Suppressor macrophage (primary cell): ENCODE measurements around the gene NECTIN2.
A peak's percentile ranks its signal among the peaks of the same experiment; 100 is the strongest.
"Not testable (repeated sequence)": the region's sequence is repeated elsewhere in the genome, so short reads cannot be mapped to it uniquely, and the experiment has no call there.

Source experiments
- DNase-seq, 4 experiments: peaks; one replicate each; pipeline ENCODE4 v3.0.0-alpha.2; 2020 to 2022

NECTIN2 gene

DNA sequence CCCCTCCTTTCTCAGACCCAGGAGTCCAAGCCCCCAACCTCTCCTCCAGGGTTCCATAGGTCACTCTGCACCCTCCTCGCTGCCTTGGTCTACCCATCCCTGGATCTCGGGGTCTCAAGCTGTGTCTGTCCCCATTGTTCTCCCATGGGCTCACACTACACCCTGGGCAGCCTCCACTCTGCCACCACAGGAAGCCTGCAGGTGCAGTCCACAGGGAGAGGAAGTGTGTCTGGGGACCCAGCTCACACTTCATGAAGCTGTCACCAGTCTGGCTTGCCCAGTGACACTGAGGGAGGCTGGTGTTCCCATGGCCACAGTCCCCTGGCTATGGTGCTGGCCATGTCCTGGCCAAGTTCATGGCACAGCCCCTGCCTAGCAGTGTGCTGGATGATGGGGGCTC lies 5.3 kb downstream of the NECTIN2 start:
- no peak for DNase-seq

DNA sequence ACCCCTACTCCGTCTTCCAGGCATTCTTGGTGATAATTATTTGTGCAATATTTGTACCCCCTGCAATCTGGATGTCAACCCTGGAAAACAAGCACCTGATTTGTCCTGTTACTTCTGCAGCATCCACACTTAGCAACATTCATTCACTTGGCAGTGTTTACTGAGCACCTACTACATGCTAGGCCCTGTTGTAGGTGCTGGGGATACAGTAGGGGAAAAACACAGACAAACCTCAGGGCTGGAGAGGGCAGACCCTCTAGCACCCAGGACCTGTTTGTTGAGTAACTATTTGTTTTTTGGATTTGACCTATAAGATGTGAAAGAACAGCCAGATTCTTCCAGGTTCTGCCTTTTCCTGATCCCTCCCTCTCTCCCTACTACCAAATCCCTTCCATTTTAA lies 9.5 kb downstream of the NECTIN2 start:
- DNase-seq = no peak

DNA sequence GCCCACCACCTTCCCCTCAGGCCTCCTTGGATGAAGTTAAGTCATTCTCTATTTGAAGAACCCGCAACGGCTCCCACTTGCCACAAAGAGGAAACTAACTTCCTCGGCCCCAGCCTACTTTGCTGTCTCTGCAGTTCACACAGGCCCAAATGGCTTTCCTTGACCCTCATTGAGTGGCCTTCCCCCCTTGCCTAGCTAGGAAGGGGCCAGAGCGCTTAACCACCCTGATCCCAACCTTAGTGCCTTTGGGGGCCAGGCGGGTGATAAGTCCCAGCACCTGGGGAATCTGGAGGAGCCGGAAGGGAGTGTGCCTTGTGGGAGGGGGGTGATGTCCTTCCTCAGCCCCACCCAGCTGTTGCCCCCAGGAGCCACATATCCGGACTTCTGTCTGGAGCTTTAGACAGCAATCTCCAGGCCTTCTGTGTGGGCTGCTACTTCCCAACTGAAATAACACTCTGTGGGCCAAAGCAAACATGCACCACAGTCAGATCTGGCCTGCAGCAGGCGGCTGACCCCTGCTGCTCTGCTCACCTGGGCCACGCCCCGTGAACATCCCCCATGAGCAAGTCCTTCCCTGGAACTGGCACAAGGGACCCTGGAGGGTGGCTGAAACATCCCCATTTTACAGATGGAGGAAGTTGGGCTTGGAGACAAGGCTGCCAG lies 10.5 kb downstream of the NECTIN2 start:
- peak; percentile 86 to 94 (median 92) for DNase-seq

DNA sequence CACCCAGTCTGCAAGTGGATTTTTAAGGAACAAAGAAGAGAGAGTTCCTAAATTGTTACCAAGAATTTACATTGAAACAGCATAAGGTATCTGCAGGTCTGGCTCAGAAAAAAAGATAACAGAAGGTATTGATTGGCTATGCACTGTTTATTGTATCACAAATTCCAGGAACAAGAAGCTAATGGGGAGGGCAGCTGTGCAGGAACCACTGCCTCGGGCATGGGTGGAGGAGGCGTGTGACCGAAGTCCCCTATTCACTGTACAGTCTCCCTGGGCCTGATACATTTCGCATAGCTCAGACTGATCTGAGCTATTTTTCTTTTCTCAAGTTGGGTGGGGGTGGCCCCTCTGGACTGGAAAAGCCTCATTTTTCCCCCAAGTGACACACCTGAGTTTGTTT lies 11.7 kb downstream of the NECTIN2 start:
- peak in 3 of 4 experiments; percentile 29 to 58 (median 32) for DNase-seq

DNA sequence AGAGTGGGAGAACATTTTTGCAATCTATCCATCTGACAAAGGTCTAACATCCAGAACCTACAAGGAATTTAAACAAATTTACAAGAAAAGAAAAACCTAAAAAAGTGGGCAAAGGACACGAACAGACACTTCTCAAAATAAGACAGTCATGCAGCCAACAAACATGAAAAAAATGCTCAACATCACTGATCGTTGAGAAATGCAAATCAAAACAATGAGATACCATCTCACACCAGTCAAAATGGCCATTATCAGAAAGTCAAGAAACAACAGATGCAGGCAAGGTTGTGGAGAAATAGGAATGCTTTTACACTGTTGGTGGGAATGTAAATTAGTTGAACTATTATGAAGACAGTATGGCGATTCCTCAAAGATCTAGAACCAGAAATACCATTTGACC lies 15.5 kb downstream of the NECTIN2 start:
- DNase-seq = not testable (repeated sequence)

DNA sequence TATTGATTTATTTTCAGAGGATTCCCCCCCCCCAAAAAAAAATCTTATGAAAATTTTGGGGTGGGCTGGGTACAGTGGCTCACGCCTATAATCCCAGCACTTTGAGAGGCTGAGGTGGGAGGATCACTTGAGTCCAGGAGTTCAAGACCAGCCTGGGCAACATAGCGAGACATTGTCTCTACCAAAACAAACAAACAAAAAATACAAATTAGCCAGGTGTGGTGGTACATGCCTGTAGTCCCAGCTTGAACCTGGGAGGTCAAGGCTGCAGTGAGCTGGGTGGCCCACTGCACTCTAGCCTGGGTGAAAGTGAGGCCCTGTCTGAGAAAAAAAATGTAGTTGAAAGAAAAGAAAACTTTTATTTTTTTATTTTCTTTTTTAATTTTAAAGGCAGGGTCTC lies 17.9 kb downstream of the NECTIN2 start:
- DNase-seq = no peak

DNA sequence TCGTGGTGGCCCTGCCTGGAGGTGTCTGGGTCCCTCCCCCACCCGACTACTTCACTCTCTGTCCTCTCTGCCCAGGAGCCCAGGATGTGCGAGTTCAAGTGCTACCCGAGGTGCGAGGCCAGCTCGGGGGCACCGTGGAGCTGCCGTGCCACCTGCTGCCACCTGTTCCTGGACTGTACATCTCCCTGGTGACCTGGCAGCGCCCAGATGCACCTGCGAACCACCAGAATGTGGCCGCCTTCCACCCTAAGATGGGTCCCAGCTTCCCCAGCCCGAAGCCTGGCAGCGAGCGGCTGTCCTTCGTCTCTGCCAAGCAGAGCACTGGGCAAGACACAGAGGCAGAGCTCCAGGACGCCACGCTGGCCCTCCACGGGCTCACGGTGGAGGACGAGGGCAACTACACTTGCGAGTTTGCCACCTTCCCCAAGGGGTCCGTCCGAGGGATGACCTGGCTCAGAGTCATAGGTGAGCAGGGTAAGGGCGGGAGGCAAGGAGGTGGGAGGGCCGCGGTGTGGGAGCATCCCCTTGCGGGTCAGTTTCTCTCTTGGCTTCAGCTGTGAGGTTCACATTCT lies 19.2 kb downstream of the NECTIN2 start:
- DNase-seq = no peak

DNA sequence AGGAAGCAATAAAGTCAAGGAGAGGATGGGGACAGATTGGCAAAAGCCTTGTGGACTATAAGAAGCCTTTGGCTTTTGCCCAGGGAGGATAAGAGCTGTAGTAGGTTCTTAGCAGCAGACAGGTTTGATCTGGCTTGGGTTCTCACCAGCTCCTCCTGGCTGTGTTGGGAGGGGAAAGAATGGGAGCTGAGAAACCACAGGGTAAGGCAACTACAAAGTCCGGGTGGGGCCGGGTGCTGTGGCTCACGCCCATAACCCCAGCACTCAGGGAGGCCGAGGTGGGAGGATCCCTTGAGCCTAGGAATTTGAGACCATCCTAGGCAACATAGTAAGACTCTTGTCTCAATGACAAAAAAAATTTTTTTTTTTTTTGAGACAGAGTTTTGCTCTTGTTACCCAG lies 20.6 kb downstream of the NECTIN2 start:
- DNase-seq = no peak

DNA sequence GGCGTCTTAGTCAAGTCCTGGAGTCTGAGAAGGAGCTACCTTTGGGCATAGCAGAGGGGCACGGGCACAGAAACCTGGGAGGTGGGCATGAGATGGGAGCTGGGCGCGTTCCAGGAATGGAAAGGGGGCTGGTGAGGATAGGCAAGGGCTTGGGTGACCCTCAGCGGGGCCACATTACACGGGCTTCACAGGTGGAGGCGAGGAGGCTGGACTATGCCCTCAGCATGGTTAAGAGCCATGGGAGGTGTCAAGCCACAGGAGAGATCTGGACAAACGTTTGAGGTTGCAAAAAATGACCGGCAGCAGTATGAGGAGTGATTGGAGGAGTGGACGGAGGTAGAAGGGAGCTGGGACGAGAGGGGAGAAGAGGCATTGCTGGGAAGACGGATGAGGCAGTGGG lies 21.5 kb downstream of the NECTIN2 start:
- no peak for DNase-seq

DNA sequence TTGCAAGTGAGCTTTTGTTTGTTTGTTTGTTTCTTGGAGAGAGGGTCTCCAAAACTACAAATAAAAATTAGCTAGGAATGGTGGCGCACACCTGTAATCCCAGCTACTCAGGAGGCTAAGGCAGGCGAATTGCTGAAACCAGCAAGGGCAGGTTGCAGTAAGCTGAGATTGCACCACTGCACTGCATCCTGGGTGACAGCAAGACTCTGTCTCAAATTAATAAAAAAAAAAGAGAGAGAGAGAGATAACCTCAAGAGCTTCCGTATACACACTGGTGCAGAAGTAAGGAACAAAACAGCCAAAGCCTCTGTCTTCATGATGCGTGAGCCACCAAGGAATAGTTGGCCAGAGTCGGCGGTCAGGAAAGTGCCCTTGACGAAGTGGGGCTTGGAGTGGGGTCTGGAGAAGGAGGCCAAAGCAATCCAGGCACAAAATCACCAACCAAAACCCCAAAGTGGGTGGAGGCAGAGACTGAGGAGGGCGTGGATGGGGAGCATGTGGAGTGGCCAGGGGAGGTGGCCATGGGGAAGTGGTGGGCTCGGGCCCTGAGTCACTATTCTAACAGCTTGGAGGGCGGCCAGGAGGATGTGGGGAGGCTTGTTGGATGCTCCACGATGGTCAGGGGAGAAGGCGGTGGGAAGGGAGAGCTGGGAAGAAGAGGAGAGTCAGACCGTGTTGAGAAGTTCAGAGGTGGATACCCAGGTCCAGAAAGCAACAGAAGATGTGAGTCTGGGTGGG lies 23.8 kb downstream of the NECTIN2 start:
- DNase-seq = peak; percentile 87 to 92 (median 90)

DNA sequence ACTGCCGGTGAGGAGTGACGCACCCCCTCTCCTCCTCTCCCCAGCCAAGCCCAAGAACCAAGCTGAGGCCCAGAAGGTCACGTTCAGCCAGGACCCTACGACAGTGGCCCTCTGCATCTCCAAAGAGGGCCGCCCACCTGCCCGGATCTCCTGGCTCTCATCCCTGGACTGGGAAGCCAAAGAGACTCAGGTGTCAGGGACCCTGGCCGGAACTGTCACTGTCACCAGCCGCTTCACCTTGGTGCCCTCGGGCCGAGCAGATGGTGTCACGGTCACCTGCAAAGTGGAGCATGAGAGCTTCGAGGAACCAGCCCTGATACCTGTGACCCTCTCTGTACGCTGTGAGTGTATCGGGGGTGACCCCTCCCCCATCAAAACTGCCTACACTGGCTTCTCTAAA lies 25.7 kb downstream of the NECTIN2 start:
- DNase-seq = no peak

DNA sequence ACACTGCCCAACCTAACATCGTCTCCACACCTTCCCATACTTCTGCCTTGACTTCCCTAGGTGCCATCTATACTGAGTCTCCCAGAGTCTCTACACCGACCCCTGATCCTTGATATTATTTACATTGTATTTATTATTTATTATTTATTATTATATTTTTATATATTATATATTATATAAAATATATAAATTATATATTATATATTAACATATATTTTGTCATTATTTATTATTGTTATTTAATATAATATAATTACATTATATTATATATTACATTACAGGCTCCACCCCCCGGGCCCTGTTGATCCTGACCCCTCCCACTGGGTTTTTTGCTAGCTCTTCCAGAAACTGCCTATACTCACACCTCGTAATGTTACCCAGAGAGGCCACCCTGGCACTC lies 26.6 kb downstream of the NECTIN2 start:
- no peak for DNase-seq

DNA sequence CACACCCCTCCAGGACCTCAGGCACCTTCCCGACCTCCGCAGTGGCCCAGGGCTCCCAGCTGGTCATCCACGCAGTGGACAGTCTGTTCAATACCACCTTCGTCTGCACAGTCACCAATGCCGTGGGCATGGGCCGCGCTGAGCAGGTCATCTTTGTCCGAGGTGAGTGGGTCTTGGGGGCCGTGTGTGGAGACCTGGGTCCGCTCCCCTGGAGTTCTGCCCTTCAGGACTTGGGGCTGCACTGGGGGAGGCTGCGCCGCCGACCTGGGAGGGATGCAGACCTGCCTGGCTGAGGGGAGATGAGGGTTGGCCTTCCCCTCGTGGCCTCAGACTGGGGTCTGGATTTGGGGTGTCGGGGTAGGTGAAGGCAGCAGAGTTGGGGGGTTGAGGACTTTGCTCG lies 28.2 kb downstream of the NECTIN2 start:
- no peak for DNase-seq

DNA sequence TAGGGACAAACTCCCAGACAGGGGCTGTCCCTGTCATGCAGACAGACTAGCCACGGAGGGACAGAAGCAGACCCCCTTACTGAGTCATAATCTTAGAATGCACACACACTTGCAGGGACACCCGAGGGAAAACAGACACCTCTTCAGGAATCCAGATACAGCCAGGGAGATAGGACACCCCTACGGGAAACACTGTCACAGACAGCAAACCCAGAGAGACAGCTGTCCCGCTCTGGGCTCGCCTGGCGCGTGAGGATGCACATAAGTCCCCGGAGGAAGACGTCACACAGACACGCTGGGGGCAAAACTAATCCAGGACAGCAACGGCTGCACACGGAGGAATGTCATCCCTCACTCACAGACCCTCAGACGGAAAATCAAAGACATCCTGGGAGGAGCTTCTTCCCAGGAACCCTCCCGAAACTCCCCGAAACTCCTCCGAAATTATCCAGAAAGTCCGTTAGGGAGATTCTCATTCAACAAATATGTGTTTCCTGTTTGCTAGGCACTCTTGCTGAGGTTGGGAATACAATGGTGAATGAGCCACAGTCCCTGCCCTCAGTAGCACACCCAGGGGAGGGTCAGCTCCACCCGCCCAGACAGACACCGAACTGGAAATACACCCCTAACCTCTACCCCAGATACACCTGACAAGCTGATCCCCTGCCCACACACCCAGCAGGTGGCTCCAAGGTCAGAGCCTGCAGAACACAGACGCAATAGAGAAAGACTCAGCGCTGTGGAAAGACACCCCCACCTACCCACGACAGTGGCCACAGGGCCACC lies 29.8 kb downstream of the NECTIN2 start:
- DNase-seq = no peak

DNA sequence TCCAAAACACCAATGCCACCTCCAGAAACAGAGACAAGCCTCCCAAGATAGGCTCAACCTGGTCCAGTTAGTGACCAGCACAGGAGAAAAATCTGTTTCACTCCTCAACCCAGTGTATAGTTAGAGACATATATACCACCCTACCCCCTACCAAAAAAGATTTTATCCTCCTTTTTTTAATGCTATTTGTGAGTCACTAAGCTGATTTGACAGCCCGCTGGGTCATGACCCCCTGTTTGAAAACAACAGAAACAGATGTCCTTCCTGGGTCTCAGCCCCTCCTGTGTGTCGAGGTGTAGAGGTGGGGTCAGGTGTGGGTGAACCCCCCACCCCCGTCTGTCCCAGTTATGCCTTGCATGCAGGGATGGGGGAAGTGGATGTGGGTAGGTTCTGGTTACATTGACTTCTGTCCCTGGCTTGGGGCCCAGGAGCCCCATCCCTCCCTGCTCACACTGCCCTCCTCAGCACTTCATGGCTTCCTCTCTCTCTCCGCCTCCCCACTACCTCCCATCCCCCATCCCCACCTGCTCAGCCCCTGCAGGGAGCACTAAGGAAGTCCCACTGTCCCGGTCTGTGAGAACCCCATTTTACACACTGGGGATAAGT lies 30.9 kb downstream of the NECTIN2 start:
- peak in 2 of 4 experiments; percentile 11 to 20 for DNase-seq

DNA sequence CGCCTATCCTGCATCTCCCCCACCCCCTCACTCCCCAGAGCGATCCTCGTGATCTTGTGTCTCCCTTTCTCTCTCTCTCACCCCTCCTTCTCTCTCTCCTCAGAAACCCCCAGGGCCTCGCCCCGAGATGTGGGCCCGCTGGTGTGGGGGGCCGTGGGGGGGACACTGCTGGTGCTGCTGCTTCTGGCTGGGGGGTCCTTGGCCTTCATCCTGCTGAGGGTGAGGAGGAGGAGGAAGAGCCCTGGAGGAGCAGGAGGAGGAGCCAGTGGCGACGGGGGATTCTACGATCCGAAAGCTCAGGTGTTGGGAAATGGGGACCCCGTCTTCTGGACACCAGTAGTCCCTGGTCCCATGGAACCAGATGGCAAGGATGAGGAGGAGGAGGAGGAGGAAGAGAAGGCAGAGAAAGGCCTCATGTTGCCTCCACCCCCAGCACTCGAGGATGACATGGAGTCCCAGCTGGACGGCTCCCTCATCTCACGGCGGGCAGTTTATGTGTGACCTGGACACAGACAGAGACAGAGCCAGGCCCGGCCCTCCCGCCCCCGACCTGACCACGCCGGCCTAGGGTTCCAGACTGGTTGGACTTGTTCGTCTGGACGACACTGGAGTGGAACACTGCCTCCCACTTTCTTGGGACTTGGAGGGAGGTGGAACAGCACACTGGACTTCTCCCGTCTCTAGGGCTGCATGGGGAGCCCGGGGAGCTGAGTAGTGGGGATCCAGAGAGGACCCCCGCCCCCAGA lies 32.2 kb downstream of the NECTIN2 start:
- DNase-seq = no peak

DNA sequence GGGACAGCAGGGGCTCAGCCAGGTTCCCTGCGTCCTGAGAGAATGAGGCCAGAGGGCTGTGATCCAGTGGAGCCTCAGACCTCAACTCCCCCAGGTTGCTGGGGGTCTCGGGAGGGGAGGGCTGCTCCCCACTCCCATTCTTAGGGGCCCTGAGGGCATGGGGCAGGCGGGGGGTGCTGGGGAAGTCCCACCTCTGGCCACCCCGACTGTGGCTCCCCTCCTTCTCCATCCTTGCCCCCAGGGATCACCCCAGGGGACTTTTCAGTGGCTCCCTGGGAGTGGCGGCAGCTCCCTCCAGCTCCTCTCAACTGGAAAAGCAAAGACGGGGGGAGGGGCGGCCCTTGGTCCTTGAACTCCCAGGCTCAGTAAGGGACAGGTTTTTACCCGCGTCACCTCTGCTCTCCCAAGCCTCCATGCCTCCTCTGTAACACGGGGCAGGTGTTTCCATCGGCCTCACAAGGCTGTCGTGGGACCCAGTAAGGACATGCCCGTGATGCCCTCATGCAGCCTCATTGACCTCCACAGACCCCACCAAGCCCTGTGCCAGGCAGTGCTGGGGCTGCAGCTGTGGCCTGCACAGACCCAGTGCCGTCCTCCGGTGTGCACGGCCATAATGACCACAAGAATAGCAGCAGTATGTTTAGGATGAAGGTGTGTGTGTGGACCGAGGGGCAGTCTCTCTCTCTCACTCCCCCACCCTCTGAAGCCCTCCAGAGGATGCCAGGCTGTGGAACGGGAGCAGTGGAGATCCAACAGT lies 33.4 kb downstream of the NECTIN2 start:
- no peak for DNase-seq

DNA sequence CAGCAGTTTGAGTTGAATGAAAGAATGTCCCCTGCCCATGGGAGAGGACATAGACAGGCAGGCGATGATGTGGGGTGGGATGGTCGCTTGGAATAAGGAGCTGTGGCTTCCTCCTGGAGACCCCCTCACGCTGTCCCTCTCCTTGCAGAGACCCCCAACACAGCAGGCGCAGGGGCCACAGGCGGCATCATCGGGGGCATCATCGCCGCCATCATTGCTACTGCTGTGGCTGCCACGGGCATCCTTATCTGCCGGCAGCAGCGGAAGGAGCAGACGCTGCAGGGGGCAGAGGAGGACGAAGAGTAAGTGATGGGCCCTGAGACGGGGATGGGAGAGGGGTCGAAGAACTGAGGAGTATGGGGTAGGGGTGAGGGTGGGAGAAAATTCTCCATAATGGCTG lies 36.0 kb downstream of the NECTIN2 start:
- no peak for DNase-seq

DNA sequence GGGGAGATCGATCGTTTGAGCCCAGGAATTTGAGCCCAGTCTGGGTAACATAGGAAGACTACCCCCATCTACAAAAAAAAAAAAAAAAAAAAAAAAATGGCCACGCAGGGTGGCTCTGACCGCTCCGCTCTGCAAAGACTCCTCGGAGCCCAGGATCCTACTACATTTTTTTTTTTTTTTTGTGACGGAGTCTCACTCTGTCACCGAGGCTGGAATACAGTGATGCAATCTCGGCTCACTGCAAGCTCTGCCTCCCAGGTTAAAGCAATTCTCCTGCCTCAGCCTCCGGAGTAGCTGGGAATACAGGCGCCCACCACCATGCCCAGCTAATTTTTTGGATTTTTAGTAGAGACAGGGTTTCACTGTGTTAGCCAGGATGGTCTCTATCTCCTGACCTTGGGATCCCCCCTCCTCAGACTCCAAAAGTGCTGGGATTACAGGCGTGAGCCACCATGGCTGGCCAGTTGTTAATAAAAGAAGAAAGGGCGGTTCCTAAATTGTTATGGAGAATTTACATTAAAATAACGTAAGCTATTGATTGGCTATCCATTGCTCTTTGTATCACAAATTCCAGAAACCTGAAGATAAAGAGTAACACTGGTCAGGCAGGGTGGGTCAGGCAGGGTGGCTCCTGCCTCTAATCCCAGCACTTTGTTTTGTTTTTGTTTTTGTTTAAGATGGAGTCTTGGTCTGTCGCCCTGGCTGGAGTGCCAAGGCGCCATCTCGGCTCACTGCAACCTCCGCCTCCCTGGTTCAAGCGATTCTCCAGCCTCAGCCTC lies 36.7 kb downstream of the NECTIN2 start:
- DNase-seq = not testable (repeated sequence)

DNA sequence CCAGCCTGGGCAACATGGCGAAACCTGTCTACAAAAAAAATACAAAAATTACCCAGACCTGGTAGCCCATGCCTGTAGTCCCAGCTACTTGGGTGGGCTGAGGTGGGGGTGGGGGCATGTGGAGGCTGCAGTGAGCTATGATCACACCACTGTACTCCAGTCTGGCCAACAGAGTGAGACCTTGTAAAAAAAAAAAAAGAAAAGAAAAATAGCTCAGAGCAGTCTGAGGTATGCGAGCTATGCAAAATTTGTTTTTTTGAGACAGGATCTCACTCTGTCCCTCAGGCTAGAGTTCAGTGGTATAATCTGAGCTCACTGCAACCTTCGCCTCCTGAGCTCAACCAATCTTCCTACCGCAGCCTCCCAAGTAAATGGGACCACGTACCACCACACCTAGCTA lies 37.8 kb downstream of the NECTIN2 start:
- no peak for DNase-seq

DNA sequence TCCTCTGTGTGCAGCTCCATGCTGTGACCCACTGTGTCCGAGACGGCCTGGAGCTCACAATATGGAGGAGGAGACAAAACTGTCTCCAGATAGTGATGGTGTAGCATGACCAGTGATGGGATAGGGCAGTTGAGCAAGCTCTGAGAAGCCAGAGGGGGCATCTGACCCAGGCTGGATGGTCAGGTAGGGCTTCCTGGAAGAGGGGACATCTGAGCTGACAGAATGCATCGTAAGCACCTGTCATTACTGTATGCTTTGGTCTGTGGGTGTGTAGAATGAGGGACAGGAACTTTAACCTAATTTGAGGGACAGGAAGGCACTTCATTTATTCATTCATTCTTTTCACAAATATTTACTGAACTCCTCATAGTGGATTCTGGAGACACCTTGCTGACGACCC lies 38.5 kb downstream of the NECTIN2 start:
- no peak for DNase-seq
